ENCODE data around the gene SIRT5.

Gene SIRT5

DNA sequence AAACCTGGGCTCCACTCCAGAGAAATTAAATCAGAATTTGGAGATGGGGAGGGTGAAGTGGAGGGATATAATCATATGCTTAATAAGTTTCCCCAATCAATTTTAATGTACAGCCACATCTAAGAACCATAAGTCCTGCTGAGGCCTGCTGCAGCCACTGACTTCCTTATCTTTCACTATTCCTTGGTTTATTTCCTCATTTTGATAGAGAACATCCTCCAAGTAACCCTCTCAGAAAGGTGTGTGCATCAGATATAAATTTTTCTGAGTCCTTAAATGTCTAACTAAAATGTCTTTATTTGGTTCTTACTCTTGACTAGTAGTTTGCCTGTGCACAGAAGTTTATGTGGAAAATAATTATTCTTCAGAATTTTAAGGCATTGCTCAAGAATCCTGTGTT, 23.7 kb upstream of the SIRT5 start:
- no peak for DNase-seq (ENCODE audit: extremely low read depth in 1 of 2, low read depth in 1 of 2)

DNA sequence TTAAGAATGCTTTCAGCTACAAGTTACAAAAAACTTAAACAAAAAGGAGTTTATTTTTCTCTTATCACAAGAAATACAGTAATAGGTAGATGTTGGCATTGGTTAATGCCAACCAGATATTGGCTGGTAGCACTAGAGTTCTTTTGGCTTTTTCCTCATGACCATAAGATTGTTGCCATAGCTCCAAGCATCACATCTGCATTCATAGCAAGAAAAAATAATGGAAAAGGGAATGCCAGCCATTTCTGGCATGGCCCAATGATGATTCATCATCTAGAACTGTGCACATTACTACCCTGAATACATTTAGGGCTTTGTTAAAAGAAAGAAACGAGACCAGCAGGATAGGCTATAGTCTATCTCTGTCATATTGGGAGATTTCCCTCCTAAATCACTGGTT, 20.8 kb upstream of the SIRT5 start:
- DNase-seq (ENCODE audit: extremely low read depth in 1 of 2, low read depth in 1 of 2): no peak

DNA sequence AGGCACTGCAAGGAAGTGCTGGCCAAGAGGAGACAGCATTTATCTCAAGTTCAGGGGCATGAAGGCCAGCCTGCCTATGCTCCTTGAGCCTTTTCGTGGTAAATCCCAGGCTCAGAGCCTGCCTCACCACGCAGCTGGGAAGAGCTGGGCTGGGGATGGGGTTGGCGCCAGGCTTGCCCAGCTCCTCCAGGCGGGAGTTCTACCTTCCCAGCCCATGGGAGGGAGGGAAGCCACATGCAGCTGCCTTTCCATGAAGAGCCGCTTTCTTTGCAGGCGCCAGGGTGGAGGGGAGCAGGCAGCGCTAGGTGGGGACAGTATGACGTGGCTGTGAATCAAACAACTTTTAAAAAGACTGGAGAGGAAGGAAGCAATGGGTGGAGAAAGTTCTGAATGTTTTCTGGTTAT, 19.5 kb upstream of the SIRT5 start:
- DNase-seq (ENCODE audit: extremely low read depth in 1 of 2, low read depth in 1 of 2): no peak

DNA sequence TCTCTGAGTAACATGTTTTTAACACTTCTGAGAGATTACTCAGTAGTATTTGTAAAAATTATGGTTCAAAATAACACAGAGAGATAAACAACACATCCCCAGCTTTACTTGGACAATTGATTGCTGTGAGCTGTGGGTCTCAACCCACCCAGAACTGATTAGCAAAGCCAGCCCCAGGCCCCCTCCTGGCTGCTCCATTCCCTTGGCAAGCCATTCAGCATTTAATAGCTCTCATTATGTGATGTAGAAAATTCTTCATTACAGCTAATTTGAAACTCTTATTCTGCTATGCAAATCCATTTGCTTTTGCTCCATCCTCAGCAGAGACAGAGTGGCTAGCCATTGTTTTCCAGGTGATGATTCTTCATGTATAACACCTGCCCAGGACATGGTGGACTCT, 16.6 kb upstream of the SIRT5 start:
- no peak for DNase-seq (ENCODE audit: extremely low read depth in 1 of 2, low read depth in 1 of 2)

DNA sequence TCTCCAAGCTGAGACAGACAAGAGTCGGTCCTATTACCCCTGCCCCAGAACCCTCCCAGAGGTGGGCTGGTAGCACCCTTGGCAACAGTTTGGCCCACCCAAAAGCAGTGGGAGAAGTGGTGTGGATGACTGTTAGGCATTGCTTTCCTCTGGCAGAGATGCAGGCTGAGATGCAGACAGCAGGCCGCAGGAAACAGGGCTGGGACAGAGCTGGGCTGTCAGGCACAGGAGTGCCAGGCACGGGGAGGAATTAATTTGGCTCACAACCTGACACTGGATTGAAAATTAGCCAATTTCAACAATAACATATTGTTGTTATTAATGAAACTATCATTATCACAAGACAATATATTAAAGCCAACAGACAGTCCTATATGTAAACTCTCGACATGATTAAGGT, 15.7 kb upstream of the SIRT5 start:
- DNase-seq (ENCODE audit: extremely low read depth in 1 of 2, low read depth in 1 of 2): no peak

DNA sequence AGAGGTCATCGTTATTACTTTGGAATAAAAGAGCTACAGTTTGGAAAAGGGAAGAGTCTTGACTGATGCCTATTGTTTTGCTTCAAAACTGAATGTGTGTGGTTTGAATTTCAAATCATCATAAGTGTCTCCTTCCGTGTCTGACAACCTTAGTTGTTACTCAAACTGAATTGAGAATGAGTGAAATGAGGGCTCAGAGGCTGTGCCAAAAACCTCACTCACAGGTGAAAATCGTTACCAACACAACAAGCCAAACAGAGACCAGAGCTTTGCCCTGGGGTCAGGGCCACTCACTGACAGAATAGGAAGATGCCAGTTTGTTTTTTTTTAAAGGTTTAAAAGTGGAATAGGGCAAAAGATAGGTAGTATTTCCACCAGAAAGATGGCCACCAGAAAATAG, 15.2 kb upstream of the SIRT5 start:
- DNase-seq (ENCODE audit: extremely low read depth in 1 of 2, low read depth in 1 of 2): no peak

DNA sequence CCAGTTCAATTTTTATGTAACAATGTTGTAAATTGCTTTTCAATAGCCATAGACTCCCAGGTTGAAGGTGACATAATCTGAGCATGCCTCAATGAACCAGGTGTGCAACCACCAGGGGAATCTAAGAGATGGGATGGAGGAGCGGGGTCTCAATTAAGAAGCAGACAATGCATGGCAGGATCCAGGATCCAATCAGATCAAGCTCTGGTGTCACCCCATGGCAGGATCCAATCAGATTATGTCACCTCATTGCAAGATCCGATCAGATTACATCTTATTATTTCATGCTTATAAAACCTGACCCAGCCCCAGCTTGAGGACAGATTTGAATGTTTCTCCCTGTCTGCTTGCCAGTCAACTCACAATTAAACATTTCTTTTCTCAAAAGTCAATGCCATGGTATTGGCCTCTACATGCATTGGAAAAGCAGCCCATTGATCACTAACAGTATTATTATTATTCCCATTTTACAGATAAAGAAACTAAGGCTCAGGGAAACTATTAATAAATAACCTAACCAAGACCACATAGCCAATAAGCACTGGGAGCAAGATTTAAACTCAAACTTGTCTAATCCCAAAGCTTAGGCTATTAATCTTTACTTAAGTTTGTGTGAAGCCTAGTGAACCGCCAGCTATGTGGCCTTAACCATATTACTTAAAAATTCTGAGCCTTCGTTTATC, 14.3 kb upstream of the SIRT5 start:
- no peak for DNase-seq (ENCODE audit: extremely low read depth in 1 of 2, low read depth in 1 of 2)

DNA sequence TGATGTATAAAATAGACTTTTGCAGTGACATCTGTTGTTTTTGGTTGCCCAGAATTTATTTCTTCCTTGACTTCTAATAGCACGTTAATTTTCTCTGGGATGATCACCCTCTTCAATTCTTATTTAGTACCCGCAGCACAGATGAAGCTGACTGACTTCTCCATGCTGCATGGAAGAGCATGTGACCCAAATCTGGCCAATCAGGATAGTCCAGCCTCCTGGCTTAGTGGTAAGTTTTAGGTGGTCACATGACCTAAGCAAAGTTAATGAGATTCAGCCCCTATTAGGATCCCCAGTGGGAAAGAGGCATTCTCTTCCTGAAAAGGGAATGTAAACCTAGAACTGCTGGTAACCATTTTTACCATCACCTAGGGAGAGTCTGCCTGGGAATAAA, 13.8 kb upstream of the SIRT5 start:
- no peak for DNase-seq (ENCODE audit: extremely low read depth in 1 of 2, low read depth in 1 of 2)

DNA sequence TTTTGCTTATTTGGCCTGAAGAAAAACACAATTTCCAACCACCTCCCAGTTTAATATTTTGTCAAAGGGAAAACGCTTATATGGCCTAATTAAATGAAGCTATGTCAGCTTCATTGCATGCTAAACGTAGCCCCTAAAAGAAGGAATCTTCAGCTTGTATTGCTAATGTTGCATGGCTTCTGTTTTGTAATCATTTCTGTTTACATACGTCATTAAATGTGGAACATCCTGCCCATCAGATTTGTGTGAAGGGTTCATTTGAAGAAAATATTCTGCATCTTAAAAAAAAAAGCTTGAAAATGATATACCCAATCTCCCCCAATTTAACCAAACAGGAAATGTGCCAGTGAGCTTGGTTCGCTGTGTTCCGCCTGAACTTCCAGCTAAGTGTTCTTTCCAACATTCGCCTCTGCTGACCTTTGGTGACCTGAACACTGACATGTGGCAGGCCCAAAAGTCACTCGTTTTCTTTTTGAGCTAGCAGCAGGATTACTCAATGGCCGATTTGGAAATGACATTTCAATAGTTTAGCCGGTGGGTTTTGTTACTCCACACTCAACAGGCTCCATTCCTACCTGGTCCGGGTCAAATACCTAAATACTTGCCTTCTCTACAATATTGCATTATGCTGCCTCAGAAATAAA, 12.7 kb upstream of the SIRT5 start:
- DNase-seq (ENCODE audit: extremely low read depth in 1 of 2, low read depth in 1 of 2): no peak

DNA sequence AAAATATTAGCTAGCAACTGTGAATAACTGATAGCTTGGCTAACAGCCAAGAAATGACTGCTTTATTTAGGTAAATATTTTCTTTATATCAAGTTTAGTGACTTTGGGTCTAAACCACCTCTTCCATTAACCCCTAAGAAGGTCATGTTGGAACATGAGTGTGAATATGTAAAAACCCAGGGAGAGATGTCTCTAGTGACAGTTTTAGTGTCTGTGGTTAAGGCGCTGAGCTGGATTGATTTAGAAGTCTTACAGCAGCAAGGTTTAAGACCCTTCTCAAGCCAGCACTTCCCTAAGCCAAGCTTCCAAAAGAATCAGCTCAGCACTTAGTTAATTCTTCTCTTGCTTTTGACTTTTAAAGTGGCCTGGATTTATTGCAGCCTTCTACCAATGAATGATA, 11.4 kb upstream of the SIRT5 start:
- no peak for DNase-seq (ENCODE audit: extremely low read depth in 1 of 2, low read depth in 1 of 2)

DNA sequence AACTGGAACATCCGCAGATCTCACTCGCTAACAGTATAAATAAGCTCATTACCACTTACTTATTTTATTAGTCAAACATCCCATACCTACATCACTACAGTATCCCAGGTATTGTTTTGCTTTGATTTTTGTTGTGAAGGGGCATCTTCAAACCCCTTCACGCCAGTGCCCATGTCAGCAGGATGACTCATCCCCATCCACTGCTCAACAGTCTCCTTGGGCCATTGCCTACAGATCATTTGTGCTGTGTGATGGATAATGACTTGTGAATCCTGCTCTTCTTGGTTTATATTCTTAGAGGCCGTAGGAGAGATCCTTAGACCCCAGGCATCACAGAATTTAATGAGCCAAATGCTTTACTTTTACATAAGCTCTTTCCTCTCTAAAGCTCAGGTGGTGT, 8.5 kb upstream of the SIRT5 start:
- DNase-seq (ENCODE audit: extremely low read depth in 1 of 2, low read depth in 1 of 2): no peak

DNA sequence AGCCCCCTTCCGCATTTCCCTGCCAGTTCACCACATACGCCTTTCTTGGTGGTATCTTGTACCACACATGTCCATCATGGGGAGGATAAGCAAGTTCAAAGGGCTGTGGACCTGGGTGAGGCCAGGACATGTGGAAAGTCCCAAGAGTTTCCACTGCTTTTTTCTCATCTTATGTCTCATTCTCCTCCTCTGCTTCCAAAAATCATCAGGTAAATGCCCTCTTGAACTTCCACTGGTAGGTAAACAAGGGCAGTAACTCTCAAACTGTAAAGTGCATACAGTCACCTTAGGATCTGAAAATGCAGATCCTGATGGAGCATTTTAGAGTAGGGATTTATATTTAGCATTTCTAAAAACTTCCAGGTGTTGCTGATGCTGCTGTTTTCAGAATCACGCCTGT, 7.9 kb upstream of the SIRT5 start:
- DNase-seq (ENCODE audit: extremely low read depth in 1 of 2, low read depth in 1 of 2): no peak

DNA sequence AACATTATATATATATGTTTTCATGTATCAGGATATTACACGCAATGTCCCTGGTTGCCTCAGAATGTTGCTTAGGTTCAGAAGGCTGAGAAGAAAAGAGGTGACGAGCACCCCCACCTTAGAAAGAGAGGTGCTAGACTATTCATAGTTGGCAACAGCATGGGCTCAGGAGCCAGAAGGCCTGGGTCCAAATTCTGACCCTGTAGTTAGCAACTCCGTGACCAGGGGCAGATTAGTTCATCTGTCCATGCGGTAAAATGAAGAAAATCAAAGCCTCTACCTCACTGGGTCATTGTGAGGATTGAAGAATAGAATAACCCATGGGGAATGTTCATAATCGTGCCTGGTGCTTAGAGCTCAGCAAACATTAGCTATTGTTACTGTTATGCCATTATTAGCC, 5.4 kb upstream of the SIRT5 start:
- DNase-seq (ENCODE audit: extremely low read depth in 1 of 2, low read depth in 1 of 2): no peak

DNA sequence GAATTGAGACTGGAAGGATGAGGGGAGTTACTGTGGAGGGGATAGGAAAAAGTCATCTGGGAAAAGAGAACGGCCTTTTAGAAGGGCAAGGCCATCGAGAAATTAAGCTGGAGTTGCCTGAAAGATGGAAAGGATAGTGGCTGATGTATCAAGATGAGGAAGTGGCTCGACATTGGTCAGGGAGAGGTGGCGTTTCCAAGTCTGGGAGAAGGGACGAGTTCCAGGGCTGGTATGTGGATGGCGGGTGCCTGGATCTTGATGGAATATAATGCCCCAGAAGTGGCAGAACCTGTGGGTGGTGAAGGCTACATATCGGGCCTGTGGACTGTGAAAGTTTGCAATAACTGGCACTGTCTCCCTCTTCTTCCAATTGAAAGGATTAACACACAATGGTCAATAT, 2.2 kb upstream of the SIRT5 start:
- DNase-seq (ENCODE audit: extremely low read depth in 1 of 2, low read depth in 1 of 2): no peak

DNA sequence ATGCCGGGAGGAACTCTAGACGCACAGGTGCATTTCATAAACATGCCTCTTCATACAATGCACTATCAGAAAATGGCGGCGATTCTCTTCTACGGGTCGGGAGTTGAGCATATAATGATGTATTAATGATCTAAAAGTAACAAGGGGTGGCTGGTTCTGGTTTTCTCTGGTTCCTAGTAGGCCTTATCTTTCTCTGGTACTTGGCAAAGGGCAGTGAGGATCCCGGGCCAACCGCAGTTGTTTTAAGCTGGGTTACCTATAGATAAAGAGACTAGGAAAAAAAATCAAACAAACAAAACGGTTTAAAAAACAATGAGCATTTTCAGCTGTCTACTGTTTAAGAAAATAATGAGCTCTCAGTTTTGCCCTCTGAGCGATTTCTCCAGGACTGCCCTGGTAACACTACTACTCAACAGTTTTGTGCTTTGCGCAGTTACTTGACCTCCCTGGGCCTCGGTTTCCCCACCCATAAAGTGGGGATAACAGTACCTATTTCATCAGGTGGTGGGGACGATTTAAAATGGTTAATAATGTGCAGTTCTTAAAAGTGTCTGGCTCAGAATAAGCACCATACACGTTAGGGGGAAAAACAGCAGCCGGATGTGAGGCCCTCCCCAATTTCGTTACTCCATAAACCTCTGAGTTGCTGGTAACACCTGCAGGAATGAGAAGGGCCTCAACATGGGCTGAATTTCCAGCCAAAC, 1.3 kb upstream of the SIRT5 start:
- no peak for DNase-seq (ENCODE audit: extremely low read depth in 1 of 2, low read depth in 1 of 2)

DNA sequence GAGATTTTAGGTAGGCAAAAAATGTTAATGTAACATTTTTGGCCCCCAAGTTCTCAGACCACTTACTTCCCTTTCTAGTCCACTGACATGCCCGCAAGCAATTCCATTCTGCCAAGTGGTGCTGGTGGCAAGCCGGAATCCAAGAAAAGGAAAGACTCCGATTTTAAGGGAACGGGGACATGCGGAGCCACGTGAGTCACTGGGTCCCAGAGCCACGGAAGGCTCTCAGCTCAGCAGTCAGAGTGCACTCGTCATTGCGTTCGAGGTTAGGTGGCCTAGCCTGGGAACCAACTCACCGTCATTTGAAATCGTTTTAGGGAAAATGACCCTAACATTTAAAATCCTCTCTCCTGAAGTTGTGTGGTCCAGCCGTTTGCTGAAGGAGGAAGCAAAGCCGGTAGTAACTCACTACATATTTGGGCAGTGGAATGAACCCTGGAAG, 711 bp upstream of the SIRT5 start:
- peak in 1 of 2 donors; percentile 11 for DNase-seq (ENCODE audit: extremely low read depth in 1 of 2, low read depth in 1 of 2)

DNA sequence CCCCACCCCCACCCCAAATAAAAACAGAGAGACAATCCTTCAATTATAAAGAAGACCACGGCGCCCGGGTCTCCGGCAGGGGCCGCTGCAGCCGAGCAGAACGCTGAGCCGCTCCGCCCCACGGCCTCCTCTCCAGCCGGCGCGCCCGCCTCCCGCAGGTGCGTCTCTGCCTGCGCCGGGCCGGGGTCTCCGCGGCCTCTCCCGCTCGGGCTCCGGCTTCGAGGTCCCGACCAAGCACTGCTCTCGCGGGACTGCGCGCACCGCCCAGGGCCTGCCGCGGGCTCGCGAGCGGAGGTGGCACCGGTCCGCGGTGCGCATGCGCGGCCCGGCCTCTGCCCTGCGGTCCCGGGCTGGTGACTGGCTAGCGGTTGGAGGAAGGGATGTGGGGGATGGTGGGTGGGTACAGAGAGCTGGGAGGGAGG, 241 bp upstream of the SIRT5 start:
- DNase-seq (ENCODE audit: extremely low read depth in 1 of 2, low read depth in 1 of 2): peak; percentile 82 to 90

DNA sequence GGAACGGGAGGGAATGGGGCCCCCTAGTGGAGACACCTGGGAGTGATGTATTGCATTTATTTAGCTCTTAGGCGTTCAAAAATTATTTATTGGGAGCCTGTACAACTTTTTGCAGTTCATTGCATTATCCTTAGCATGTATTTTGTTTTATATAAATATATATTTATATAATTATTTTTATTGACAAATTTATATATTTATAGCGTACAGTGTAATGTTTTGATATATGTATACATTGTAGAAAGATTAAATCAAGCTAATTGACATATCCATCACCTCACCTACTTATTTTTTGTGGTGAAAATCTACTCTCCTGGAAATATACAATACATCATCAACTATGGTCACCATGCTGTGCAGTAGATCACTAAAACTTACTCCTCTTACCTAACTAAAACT, 975 bp downstream of the SIRT5 start:
- no peak for DNase-seq (ENCODE audit: extremely low read depth in 1 of 2, low read depth in 1 of 2)

DNA sequence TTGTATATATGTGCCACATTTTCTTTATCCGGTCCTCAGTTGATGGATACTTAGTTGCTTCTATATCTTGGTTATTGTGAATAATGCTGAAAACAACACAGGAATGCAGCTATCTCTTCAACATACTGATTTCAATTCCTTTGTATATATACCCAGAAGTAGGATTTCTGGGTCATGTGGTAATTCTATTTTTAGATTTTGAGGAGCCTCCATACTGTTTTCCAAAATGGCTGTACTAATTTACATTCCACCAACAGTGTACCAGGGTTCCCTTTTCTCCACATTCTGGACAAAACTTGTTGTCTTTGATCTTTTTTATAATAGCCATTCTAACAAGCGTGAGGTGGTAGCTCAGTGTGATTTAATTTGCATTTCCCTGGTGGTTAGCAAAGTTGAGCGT, 1.6 kb downstream of the SIRT5 start:
- DNase-seq (ENCODE audit: extremely low read depth in 1 of 2, low read depth in 1 of 2): no peak

DNA sequence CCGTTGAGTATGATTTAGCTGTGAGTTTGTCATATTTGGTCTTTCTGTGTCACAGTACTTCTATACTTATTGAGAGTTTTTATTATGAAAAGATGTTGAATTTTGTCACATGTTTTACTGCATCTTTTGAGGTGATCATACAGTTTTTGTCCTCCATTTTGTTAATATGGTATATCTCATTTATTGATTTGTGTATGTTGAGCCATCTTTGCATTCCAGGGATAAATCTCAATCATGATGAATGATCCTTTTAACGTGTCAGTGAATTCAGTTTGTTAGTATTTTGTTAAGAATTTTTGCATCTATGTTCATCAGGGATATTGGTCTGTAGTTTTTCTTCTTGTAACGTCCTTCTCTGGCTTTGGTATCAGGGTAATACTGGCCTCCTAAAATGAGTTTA, 3.5 kb downstream of the SIRT5 start:
- DNase-seq (ENCODE audit: extremely low read depth in 1 of 2, low read depth in 1 of 2): no peak

DNA sequence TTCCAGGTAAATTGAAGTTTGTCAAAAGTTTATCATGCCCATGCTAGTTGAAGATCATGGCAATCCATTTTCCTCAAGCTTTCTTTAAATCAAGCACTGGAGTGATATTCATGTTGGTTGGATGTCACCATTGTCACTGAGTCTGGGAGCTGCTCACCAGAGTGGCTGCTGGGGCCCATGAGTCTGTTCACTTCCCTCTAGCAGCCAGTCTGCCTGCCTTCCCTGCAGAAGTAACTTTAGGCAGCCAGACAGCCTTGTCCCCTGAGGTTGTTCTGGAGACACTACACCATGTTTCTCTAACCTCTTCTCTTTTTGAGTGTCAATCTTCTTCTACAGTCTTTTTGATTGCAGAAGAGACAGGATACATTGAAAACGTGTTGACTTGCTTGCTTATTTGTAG, 5.5 kb downstream of the SIRT5 start:
- DNase-seq (ENCODE audit: extremely low read depth in 1 of 2, low read depth in 1 of 2): no peak

DNA sequence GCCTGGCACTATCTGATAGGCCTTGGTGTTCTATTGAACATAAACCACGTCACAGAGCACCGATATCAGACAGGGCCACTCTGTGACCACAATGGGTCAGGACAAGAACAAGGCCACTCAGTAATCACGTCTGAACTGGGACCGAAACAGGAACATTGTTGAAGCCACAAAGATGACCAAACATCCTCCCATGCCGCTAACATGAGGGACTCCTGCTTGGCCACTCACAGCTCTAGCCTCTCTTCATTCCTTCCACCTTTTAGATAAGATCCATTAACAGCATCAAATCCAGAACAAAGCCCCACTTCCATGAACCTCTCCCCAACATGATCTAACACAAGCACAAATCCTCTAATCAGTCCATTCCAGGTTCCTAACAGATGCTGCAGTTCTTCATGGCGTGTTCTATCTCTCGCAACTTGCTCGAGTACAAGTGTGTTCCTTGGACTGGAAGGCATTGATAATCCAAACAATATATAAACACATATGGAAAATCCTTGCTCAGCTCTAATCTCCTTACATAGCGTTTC, 7.4 kb downstream of the SIRT5 start:
- no peak for DNase-seq (ENCODE audit: extremely low read depth in 1 of 2, low read depth in 1 of 2)

All from stimulated activated CD8-positive, alpha-beta memory T cell treated with anti-CD3 and anti-CD28 coated beads, Interleukin-7, amount 100 ng/mL, for 48 hours (primary cell).